ENCODE data around the gene MYL6. TPM values are rescaled to one million over a fixed set of nuclear protein-coding genes. Genes with fewer than 3 reads are reported as not detected.
A peak's percentile ranks its signal among the peaks of the same experiment; 100 is the strongest.

MYL6 gene
- total and polyA plus RNA-seq, 2 donors (not counting 3 experiments of a cell fraction or from before 2014, with no cell fraction given): 2,543 to 8,470 TPM

GRCh38 chr12:56205445-56205844 is 47.3 kb downstream of the MYL6 start:
- dilution Hi-C loops (cut with MboI; ENCODE audit: extremely low pct_ligation_motif_present, low sequenced_read_pairs): no loop called here
- H3K36me3 ChIP-seq (ENCODE audit: control insufficient read depth in 2 of 2, extremely low read depth in 1 of 2, insufficient read depth in 2 of 2, low read length in 2 of 2): peaks cover 12 to 38% of the 10 kb centered on the region in 2 experiments
- POLR2A ChIA-PET: interaction anchor here (1.4 to 2.8 kb wide), 2 partner anchors 16 to 87 kb away, joined by 3 to 12 read pairs; partner anchors contain the start of genes RNF41 and ZC3H10

More at GRCh38 chr12:56205445-56205844, 47.3 kb downstream of the MYL6 start:
- Histone ChIP-seq H3K27ac (ENCODE audit: insufficient read depth, low read depth, low read length) (no peak overlapping the region), H3K9me3 (replicated peaks; ENCODE audit: control insufficient read depth, insufficient read depth, low read length) (no peaks in the 10 kb centered on the region), H3K9ac (replicated peaks; ENCODE audit: extremely low read depth, insufficient read depth, low read length) (no peak overlapping the region), H4K20me1 (replicated peaks; ENCODE audit: control insufficient read depth, extremely low read depth, insufficient read depth, low read length) (no peaks in the 10 kb centered on the region), H3K4me3 (replicated peaks in 1 of 3; ENCODE audit: insufficient read depth in 1 of 3, low read depth in 1 of 3, low read length in 3 of 3) (no peak overlapping the region), H3K4me2 (ENCODE audit: insufficient read depth, low read length) (no peak overlapping the region), H3K27me3 (ENCODE audit: control insufficient read depth in 2 of 2, insufficient read depth in 2 of 2, low read length in 2 of 2) (no peaks in the 10 kb centered on the region), H3K4me1 (ENCODE audit: control insufficient read depth, extremely low read depth, insufficient read depth, low read length) (peaks cover 17% of the 10 kb centered on the region), H3K9me1 (replicated peaks; ENCODE audit: control insufficient read depth, extremely low read depth, insufficient read depth, low read length) (no peaks in the 10 kb centered on the region), H2AFZ (ENCODE audit: low read depth, low read length) (no peak overlapping the region), H3K79me2 (ENCODE audit: control insufficient read depth, insufficient read depth, low read length) (no peaks in the 10 kb centered on the region)
- TF ChIP-seq CTCF (IDR thresholded peaks at IDR 0.05; ENCODE audit: extremely low read depth in 1 of 2, insufficient read depth in 1 of 2, low read depth in 1 of 2, low read length in 2 of 2) (peak in 1 of 2 donors; percentile 31), POLR2AphosphoS5 (IDR thresholded peaks at IDR 0.05; ENCODE audit: insufficient read depth, low read depth, low read length) (no peak)
- CTCF ChIA-PET: interaction anchor here (0.5 to 8.5 kb wide), 12 partner anchors 9 to 259 kb away, joined by 3 to 63 read pairs (median 6); partner anchors contain the start of genes ANKRD52, ESYT1, RNF41 and SMARCC2
- intact Hi-C loops (cut with micrococcal nuclease): no loop called here
- DNase-seq (ENCODE audit: low read depth, low spot score) (peak; percentile 65), FAIRE-seq (no peak)
- BruUV-seq (replicated peaks): no TSS peak
